Heart left ventricle (tissue), 13 donors: ENCODE measurements around the gene RPS16.
A peak's percentile ranks its signal among the peaks of the same experiment; 100 is the strongest.

Experiments used
- POLR2A ChIP-seq, 2 donors: fragments of 450-650 bp; IDR thresholded peaks; one replicate each; pipeline ENCODE4 v1.6.1; 2017; ENCODE audit warnings: antibody characterized with exemption in 2 of 2, mild to moderate bottlenecking in 2 of 2, moderate library complexity in 2 of 2
- TF ChIP-seq, protein P1 (sequence below), 12 donors: fragments of 200-600 bp; sonication (generic) in 4 of 12; IDR thresholded peaks; one replicate each; pipeline versions ENCODE4 v1.5.0 to v1.8.0; 2018 to 2022; ENCODE audit warnings: antibody characterized with exemption in 12 of 12, mild to moderate bottlenecking in 5 of 12
- donor health status: ischemic (EF 13 %, LVEDD 7.1; RV severe dilation, severe dysfunction).
- donor health status: DM: no; HTN: yes; CAD: no.
- donor health status: DM: no; HTN: no; CAD: no.
- donor health status: ischemic (EF 25% LVEDD 6.9; RV normal size, moderate dysfunction).
- donor health status: ischemic (EF 25% LVEDD 5.7; RV mildly dilated, moderate dysfunction).
- donor health status: ischemic (EF 35%, LVEDD 5.7; RV mildly dilated, moderate dysfunction).
- donor health status: nonischemic (EF 11% LVEDD 7.7; RV severe dilation, severe dysfunction).
- donor health status: DM: yes; HTN: yes; CAD: no.
- donor health status: PGD.
- donor health status: ischemic (EF 29% LVEDD 5.4; RV normal size, mild dysfunction).
- donor health status: nonischemic (EF 23%, LVEDD 6.1; RV moderate dilation, normal function).

- TF ChIP-seq, protein P1, sequence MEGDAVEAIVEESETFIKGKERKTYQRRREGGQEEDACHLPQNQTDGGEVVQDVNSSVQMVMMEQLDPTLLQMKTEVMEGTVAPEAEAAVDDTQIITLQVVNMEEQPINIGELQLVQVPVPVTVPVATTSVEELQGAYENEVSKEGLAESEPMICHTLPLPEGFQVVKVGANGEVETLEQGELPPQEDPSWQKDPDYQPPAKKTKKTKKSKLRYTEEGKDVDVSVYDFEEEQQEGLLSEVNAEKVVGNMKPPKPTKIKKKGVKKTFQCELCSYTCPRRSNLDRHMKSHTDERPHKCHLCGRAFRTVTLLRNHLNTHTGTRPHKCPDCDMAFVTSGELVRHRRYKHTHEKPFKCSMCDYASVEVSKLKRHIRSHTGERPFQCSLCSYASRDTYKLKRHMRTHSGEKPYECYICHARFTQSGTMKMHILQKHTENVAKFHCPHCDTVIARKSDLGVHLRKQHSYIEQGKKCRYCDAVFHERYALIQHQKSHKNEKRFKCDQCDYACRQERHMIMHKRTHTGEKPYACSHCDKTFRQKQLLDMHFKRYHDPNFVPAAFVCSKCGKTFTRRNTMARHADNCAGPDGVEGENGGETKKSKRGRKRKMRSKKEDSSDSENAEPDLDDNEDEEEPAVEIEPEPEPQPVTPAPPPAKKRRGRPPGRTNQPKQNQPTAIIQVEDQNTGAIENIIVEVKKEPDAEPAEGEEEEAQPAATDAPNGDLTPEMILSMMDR (IDR thresholded peaks at IDR 0.05), result no peak
- peak in 1 of 2 donors; percentile 62 for TF ChIP-seq POLR2A (IDR thresholded peaks at IDR 0.05)
Observed at GRCh38 chr19:39402346-39403300, 33.1 kb downstream of the RPS16 start.
